HG02588 (cell line): Measurements from ENCODE around the gene FBXO31.
"Not testable (repeated sequence)": the region's sequence is repeated elsewhere in the genome, so short reads cannot be mapped to it uniquely, and the experiment has no call there.

Experiments used
- ATAC-seq: cut with Tn5 transposase; IDR thresholded peaks from one replicate; pipeline ENCODE4 v1.9.1; 2021; ENCODE audit warnings: mild to moderate bottlenecking, moderate library complexity; ENCODE audit not compliant: unreplicated experiment

Gene FBXO31

DNA sequence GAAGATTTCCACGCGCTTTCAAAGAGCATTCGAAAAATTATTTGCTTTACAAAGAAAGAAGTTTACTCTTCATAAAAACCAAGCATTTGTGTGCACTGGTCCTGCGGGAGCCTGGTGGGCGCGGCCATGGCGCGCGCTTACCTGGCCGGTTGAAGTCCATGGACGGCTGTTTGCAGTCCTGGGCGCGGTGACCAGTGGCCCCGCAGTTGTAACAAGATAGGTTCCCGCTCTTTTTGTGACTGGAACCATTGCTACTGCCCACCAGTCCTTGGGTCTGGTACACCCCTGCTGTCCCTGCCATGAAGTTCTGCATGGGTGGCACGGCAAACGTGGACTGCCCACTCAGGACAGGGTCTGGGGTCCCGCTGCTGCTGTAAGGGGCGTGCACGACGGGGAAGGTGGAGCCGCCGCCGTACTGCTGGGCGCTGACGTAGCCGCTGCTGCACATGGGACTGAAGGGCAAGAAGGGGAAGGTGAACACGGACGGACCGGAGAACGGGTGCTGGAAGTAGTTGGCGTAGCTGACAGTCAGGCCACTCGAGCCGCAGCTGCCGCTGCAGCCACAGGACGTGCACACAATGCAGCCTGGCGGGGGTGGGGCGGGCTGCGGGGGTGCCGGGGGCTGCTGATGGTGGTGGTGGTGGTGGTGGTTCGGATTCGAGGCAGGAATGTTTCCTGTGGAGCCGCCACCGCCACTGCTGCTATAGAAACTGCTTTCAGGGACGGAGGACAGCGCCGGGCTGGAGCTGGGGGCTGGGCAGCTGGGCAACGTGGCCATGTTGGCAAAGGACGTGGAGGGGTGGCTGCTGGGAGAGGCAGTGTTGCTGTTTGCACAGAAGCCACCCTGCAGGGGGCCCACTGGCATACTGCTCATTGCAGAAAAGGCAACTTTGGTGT lies 28.0 kb upstream of the FBXO31 start:
- ATAC-seq, result no peak

DNA sequence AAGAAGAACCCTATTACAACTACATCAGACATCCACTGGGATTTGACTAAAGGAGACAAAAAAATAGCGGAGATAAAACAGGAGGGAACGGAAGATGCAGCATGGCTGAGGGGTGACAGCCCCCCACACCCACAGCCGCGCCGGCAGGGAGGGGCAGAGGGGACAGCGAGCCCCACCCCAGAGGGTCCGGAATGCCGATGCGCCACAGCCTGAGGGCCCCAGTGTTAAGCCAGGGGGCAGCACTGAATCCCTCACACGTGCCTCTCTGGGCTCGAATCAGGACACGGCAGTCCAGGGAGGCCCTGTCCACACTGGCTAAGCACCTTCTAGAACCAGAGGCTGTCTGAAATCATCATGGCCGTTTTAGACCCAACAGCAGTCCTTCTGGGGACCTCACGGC lies 27.4 kb upstream of the FBXO31 start:
- no peak for ATAC-seq

DNA sequence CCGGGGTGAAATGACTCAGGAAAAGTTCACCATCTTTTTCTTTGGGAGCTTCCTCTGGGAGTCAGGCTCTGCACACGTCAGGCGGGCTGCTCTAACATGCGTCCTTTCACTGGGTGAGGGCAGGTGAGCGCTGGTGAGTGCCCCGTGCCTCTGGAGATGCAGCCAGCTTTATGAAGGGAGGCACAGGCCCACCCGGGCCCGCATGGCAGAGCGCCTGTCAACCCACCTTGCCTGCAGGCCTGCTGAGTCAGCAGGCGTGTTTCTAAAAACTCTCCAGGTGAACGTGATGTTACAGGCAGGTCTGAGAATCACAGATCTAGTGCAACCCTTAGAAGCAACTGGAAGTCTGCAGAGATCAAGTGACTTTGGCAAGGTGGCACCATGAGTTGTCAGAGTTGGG lies 27.0 kb upstream of the FBXO31 start:
- ATAC-seq, result no peak

DNA sequence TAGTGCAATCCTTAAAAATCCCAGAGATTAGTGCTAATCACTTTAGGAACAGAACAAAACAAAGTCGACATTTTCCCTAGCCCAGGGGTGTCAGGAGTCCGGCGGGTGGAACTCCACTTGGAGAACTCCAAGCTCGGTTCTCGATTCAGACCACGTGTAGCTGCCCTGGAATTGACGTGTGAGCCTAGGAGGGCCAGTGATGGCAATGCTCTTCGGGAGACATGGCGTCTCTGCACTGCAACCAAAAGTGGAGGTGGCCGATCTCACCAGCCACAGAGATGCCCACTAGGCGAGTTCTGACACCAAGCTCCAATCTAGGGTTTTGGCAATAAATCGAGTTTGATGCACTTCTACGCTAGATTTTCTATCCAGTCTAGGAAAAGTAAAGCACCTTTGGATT lies 26.2 kb upstream of the FBXO31 start:
- no peak for ATAC-seq

DNA sequence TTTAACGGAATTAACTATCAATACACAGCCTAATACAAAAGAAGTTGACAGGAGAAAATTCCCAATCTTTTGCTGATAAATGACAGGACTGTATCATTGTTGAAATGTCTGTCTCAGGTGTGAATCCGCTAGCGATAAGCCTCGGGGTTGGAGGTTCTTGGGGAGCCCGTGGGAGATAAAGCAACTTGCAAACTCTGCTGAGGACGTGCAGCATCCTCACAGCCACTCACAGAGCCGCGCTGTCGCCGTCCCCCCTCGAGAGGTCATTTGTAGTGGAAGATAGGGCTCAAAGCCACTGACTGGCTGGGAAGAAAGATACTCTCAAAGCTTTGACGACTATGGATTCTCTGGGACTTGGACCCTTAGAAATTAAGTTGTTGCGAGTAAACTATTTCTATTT lies 25.6 kb upstream of the FBXO31 start:
- no peak for ATAC-seq

DNA sequence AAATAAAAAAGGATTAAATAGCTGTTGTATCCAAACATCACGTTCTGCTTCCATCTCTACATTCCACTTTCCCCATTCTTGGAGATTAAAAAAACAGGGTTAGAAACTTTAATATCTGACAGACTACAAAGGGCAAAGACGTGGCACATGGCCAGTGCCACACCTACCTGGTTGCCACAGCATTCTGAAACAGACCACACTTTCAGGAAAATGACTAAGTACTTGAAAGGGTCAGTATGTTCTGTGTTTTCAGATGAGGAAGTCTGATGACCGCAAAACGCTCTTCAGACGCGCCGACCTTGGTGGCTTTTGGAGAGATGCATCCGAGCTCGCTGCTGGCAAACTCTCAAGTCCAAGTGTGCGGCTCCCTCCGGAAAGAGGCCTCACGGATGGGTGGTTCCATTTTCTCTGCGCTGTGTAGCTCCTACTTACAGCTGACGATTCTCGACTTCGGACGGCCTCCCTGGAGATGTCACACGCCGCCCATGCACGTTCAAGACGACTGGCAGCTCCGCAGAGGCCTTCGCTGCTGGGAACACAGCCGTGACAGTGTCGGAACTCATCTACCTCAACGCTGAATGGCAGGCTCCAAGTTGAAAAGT lies 24.0 kb upstream of the FBXO31 start:
- no peak for ATAC-seq

DNA sequence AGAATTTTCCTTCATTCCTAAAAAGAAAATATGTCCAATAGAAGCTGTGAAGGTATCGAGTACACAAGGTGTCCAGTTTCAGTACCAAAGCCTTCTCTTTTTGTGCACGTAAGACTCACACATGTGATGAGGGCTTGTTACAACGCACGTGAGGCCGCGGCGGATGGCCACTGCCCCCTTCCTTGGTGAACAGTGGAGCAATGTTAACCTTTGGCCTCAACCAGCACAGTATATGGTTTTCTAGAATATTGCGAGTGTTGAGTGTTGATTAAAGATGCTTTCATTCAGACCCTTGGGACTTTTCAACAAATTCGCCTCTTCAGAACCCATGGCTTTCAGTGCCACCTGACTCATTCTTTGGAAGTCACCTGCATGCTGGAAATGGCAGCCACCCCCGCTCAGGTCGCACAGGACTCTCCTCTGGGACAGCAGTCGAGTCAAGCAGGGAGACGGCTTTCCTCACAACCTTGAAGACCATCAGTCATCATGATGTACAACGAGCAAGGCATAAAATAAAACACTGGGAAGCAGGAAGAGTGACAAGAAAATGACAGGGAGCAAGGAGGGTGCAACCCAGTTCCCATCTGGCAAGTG lies 23.0 kb upstream of the FBXO31 start:
- ATAC-seq, result no peak

DNA sequence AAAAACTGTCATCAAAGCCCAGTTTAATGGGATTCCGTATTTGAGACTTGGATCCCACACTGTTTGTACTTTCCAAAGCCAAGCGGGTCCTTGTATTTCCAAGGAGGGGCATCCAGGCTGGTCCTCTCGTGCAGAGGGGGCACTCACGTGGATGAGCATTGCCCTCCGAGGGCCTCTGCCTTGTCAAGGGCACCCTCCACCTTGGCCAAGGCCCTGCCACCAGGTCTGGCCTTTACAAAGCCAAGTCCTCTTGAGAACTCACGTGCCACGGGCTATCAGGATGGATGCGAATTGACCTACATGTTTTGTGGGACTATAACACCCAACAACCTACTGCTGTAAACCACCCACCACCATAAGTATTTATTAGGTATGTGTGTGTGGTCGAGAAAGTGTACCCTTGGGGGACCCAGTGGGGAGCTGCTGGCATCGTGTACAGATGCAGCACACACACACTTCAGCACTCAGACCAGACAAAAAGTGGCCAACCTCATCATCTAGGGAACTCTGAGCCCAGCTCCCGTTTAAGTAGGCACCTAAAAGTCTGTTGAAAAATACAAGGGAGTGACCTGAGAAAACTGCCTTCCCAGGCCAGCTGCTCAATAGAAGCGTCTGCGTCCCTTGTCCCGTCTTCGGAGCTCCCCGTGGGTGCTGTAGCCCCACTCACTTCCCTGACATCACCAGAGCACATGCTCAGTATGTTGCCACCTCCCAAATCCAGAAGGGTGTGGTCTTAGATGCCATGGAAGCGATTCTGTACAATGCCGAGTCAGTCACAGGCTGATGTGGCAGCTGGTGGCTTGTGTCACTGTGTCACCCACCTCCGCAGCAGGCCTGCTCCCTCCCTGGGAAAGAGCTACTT lies 21.4 kb upstream of the FBXO31 start:
- no peak for ATAC-seq

DNA sequence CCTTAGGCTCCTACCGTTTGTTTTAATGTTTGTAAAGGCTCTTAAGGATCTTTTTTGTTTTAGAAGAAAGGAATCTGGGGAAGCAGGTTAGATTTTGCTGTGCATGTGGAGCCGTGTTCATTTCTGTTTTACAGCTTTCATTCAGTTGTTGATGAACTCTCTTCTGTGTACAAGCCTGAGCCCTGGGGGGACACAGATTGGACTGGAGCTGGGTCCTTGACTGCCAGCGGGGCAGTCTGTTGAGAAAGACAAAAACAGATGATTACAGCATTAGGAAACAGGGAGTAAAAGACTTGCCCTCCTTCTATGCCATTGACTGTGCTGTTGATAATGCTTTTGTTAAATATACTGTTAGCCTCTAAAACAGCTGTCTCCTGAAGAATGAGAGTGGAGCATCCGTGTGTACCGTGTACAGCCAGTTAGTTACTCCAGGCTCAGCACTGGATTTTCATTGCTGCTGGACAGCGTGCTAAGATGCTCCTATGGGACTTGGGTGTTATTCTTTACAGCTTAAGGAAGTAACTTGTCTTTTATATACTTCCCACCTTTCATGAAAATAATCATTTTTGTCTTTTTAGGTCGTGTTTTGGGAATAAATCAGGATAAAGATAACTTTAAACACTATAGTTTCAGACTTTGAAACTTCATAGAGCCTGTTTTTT lies 11.7 kb upstream of the FBXO31 start:
- ATAC-seq, result no peak

DNA sequence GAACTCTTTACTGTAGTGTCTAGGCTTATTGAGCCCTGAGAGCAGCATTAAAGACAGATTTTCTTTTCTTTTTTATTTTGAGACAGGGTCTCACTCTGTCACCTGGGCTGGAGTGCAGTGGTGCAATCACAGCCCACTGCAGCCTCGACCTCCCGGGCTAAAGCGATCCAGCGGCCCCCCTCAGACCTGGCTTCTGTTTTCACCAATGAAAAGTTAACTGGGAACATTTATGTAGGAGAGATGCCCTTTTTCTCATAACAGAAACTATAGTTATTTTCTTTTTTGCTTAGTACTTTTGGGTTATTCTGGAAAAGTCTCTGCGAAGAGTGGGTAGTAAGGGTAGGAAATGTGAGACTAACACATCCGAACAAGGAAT lies 10.1 kb upstream of the FBXO31 start:
- ATAC-seq, result no peak

DNA sequence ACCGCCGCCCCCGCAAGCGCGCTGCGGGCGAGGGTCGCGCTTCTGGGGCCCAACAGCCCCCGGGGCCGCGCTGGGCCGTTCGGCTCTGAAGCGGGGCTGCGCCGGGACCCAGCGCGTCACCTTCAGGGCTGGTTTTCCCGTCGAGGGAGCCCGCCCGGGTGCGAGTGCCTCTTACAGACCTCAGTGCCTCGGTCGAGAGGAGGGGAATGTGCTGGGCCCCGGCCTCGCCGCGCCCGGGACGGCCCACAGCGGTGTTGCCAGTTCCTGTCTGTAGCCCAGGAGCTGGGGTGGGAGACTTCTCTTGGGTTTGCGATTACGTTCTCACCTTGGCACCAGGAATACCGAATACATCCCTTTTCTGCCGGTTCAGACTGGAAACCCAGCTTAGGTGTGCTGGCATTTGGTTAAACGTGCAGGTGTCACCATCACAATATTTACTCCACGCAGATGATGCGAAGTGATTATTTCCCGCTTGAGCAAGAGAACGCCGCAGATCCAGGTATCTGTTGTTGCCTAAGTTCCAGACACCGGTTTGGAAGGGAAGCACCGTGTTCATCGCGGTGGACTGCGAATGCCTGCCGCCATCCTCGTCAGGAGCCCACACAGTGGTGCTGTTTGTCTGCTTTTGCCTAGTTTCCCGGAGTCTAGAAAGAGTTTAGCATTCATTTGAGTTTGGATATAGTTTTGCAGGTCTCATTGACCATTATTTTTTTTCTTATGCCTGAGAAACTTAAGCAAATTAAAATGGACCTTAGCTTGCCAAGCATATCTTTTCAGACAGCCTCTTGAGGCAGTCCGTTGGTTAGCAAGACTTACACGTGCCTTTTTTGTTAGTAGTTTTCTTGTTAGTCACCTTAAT lies 9.5 kb upstream of the FBXO31 start:
- no peak for ATAC-seq

DNA sequence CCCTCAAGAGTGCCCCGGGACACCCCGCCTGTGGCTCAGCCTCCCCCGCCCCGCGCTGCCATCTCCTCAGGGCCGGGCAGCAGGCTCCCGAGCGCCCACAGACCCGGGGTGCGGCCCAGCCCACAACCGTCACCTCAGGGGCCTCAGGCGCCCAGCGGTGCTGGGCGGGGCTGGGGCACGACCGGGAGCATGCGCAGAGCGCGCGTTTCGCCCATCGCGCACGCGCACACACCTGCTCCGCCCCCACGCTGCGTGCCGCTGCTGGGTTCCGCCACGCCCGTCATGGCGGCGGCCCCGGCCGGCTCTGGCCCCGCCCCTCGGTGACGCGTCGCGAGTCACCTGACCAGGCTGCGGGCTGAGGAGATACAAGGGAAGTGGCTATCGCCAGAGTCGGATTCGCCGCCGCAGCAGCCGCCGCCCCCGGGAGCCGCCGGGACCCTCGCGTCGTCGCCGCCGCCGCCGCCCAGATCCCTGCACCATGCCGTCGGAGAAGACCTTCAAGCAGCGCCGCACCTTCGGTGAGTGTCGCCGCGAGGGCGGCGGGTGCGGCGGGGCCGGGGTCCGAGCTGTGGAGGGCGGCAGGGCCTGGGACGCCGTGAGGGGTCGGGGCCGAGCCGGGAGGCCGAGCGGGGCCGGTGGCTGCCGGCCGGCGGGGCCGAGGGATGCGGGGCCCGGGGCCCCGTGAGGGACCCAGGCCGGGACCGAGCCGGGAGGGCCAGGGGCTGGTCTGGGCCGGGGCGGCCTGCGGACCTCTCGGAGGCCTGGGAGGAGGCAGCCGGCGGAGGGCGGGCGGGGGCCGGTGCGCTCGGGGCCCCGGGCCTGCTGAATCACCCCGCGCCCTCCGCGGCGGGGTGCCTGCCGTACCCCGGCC lies 8.6 kb upstream of the FBXO31 start, which contains the start of gene MAP1LC3B:
MAP1LC3B (plus strand) TSS at position 387 of the 871 bp plus-strand sequence; CDS start at position 479, 92 bp downstream.
- ATAC-seq, result peak; percentile 57

DNA sequence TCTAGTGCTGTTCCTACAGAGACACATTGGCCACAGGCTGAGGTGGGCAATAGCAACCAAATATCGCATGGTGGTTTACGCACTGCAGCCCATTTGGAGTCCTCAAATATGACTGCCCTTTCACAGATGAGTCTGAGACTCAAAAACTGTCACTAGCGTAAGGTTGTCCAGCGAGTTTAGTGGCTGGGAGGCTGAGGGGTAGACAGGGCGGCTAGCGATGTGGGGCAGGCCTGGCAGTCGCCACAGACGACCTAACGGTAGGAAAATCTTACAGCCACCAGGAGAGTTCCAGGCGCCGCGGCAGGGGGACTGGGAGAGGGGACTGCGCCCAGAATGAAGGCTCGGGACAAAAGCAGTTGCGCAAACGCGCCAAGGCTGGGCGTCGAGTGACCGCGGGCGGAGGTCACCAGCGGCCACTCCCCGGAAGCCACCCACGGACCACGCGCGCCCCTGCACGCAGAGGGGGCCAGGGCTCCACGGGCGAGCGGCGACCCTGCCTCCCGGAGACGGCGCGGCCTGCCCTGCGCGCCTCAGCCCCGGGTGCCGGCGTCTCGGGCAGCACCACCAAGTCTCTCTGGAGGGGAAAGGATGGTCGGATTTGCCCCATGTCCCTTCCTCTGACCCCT lies 7.9 kb upstream of the FBXO31 start:
- peak; percentile 14 for ATAC-seq

DNA sequence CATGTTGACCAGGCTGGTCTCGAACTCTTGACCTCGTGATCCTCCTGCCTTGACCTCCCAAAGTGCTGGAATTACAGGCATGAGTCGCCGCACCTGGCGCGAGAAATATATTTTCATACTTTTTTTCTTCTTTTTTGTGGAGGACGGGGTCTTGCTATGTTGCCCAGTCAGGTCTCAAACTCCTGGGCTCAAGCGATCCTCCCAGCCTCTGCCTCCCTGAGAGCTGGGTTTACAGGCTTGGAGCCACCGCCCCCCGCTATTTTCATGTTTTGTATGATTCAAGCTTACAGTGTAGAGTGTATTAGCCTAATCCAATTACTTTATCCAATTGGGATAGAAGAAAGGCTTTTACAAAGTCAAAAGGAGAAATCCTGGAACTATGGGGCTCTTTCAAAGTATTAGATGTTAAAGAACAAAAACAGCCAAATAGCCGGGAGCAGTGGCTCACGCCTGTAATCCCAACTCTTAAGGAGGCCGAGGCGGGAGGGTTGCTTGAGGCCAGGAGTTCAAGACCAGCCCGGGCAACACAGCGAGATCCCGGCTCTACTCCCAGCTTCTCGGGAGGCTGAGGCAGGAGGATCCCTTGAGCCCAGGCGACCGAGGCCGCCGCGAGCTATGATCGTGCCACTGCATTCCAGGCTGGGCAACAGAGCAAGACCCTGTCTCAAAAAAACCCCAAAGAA lies 7.2 kb upstream of the FBXO31 start:
- no peak for ATAC-seq

DNA sequence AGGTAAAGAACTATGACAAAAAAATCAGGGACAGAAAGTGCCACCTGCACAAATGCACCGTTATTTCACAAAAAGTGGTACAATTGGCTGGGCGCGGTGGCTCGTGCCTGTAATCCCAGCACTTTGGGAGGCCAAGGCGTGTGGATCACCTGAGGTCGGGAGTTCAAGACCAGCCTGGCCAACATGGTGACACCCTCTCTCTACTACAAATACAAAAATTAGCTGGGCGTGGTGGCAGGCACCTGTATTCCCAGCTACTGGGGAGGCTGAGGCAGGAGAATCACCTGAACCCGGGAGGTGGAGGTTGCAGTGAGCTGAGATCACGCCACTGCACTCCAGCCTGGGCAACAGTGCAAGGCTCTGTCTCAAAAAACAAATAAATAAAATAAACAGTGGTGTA lies 6.3 kb upstream of the FBXO31 start:
- ATAC-seq, result not testable (repeated sequence)

DNA sequence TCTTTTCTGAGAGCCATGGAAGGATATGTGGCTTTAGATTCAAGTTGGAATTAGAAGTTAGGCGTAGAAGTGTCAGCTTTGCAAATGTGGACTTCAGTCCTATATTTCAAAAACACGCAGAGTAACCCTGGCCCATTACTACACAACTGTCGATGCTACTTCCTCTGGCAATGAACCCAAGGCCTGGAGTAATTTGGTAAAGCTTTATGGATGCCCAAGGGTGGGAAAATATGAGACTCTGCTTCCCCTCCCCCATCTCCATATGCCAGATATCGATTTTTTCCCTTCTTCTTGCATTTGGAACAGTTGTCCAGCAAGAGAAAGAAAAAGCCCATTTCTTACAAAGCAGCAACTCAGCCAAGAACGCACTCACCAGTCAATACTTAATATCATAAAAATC lies 5.7 kb upstream of the FBXO31 start:
- no peak for ATAC-seq

DNA sequence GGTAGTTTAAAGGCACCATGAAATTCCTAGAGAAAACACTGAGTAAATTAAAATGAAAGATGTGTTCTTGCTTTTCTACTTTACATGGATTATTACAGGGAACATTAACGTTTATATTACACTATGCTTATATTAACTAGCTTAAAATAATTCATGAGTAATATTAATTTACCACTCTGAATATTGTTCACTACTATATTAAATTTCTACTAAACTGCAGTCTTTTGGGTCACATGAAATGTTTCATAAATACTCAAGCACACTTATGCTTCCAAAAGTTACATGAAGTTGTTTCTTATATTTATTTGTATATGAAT lies 5.2 kb upstream of the FBXO31 start:
- no peak for ATAC-seq
